NCI-H1048 (cell line): Measurements from ENCODE around the gene TIGD4.
"Not testable (repeated sequence)": the region's sequence is repeated elsewhere in the genome, so short reads cannot be mapped to it uniquely, and the experiment has no call there.

ENCODE experiments used
- DNase-seq: peaks from one replicate; lab custom pipeline; 2025; lab: John Stamatoyannopoulos, UW

The TIGD4 gene

DNA sequence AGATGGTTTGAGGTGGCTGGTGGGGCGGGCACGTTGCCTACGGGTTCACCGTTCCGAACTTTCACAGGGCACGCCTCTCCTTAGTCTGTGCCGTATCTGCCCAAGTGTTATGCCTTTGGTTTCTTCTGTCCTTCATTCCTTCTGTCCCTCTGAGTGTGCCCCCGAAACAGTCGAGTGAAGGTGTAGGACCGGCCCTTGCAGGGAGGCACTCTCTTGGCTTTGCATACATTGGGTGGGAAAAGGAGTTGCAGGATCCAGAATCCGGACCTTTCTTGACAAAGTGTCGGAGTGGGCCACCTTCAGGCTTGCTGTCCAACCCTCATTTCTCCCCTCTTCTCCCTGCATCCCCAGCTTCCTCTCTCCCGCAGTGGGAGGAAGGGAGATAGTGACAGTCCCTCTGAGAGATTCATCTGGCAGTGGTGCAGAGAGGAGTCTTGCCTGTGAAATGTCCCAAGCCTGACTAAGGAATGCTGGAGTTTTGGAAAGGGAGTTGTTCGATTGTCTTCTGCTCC lies 793 bp upstream of the TIGD4 start:
- DNase-seq: no peak

DNA sequence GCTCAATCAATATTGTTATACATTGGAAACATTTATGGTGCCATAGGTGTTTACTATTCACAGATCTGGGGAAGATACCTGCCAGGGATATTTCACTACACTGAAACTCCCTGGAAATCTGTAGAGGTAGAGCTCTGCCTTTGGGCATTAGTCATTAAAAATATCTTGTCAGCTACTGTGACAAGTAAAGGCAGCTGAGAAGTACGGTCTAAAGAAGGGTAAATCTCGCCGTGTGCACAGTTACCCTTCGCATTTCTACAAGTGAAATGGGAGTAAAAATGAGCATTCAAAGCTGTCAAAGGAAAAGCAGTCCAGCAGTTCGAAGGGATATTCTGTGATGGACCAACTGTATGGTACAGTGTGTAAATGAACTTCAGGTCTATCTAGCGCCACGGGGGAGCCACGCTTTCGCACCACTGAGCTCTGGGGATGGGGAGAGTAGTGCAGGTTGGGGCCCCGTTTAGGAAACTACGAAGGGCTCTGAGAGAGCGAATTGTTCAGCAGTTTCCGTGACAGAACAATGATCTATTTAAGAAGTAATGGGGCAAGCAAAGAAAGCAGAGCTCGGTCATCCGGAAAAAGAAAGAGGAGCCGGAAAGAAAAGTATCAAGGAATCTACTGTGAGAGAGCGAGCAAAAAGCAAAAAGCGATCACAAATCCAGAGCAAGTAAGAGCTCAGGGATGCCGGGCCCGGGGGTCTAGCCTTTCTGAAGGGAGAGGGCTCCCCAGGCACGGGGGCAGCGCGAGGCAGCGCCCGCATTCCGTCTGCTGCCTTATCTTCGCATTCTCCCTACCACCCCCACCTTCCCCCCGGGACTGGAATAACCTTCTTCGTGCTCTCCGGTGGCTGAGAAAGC lies 646 bp downstream of the TIGD4 start:
- DNase-seq: no peak

DNA sequence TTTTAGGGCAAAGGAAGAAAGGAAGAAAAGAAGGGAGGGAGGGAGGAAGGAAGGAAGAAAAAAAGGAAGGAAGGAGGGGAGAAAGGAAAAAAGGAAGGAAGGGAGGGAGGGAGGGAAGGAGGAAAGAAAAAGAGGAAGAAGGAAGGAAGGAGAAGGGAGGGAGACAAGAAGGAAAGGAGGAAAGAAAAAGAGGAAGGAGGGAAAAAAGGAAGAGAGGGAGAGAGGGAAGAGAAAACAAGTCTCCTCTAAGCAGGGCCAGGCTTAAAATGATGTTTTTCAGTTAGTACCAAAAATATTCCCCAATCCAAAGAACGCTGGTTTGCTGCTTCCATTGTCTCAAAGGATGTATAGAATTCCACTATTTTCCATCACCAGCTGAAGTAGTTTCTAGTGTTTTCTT lies 2.0 kb downstream of the TIGD4 start:
- no peak for DNase-seq

DNA sequence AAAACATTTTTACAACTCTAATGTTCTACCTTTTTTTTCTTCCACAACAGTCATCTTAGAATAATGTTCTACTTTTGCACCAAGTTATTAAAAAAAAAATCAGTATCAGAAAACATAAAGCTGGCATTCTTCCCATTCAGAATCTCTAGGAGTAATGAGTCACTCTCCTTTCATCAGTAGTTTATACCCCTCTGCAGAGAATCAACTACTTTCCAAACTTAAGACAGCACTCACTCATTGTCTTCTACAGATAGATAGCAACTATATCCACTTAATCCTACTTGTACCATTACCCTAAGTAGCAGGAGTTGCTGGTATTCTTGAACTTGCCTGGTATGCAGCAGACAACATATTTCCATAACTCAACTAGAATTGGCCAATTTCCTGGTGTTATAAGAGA lies 3.2 kb downstream of the TIGD4 start:
- no peak for DNase-seq

DNA sequence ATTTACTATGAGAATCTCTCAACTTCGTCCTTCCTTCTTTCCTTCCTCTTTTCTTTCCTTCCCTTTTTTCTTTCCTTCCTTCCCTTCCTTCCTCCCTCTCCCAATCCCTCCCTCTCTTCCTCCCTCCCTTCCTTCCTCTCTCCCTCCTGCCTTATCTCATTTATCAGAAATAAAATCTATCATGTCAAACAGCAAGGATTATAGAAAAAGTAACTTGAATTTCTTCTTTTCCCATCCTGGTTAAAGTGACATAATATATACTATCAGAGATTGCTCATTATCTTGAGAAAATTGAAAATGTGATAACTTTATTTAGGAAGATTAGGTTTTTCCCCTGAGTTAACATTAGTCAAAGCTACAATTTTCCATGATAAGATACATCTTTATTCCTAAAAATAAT lies 5.6 kb downstream of the TIGD4 start:
- no peak for DNase-seq

DNA sequence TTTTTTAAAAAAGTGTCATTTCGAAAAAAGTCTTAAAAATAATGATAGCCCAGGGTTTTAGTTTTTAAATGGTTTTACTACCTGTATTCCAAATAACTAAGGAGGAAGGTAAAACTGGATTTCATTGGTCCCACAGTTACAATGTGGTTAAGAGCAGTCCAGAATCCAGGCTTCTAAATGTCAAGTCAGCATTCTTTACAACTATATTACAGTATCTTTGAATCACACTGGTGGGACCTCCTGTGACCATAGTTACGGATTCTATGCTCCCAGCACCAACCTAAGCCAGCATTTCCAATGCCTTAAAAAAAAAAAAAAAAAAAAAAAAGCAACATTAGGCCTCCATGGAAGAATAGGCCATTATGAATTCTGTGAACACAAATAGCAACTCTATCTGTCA lies 6.2 kb downstream of the TIGD4 start:
- no peak for DNase-seq

DNA sequence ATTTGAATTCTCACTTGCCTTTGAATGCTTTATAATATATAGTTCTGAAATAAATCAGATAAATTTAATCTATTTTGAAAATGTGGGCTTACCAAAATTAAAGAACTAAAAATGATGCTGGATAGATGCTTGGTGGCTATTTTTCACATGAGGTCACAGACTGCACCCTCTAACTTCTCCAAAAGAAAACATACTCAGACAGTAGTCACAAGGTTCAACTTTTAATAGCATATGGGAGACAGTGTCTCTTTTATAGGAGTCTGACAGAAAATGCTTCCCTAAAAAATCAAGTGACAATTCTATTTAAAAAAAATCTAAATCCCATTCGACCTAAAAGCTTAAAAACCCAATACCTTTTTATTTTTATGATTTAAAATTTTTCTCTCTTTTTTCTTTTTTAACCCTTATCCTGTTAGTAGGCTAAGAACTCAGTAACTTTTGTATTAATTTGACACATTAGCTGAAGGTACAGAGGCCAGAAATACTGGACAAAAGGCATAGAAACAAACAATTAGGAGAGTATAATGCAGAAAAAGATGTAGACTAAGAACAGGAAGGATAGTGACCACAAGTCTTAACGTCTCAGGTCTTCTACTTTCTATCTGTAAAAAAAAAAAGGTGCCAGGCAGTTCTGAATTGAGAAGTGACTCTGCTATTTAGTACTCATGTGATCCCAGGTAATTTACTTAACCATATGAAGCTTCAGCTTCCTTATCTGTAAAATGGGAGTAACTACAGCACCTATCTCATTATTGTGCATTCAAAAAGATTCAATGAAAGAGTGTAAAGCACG lies 7.6 kb downstream of the TIGD4 start:
- DNase-seq: no peak

DNA sequence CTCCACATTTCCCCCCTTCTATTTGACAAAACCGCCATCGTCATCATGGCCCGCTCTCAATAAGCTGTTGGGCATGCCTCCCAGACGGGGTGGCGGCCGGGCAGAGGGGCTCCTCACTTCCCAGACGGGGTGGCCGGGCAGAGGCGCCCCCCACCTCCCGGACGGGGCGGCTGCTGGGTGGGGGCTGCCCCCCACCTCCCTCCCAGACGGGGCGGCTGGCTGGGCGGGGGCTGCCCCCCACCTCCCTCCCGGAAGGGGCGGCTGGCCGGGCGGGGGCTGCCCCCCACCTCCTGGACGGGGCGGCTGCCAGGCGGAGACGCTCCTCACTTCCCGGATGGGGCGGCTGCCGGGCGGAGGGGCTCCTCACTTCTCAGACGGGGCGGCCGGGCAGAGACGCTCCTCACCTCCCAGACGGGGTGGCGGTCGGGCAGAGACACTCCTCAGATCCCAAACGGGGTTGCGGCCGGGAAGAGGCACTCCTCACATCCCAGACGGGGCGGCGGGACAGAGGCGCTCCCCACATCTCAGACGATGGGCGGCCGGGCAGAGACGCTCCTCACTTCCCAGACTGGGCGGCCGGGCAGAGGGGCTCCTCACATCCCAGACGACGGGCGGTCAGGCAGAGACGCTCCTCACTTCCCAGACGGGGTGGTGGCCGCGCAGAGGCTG lies 14.3 kb downstream of the TIGD4 start:
- DNase-seq: not testable (repeated sequence)

DNA sequence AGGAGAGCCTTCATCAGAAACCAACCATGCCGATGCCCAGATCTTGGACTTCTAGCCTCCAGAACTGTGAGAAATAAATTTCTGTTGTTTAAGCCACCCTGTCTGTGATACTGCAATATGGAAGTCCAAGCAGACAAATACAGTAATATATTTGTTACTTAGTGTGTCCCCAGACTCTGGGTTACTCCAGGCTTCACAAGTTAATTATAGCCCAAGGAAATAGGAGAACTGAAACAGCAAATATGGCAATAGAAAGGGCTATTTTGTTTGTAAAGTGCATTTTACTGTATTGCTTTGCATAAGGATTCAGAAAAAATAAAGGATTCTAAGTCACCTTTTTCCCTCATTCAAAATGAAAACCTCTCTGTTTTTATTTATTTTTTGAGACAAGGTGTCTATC lies 15.7 kb downstream of the TIGD4 start:
- peak; percentile 2 for DNase-seq

DNA sequence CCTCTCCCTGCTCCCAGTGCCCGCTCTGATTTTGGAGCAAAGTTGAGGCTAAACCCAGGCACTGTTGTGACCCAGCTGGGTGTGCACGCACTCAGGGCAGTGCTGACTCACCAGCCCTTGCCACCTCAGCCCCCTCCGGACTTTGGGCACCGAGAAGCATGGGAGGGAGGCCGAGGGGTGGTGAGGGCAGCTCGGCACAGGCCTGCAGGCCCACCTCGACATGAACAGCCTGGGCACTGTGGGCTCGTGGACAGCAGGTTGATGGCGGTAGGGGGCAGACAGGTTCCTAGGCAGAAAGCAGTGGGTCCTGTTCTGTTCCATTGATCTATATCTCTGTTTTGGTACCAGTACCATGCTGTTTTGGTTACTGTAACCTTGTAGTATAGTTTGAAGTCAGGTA lies 30.9 kb downstream of the TIGD4 start:
- DNase-seq: no peak

DNA sequence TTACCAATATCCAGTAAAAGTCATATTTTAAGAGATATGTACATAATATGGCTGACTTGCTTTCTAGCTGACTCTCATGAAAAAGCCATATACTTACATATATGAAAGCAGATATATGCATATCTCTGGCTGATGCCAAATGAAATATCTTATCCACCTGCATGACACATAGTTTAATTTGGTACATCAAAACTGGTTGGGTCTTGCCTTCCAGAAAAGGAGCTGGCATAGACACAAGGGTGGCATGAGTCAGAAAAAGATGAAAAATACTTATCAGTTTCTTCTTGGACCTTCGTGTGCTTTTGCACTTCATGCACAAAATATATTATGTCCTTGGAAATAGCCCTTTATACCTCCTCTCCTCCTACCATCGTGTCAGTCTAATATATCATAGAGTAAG lies 32.1 kb downstream of the TIGD4 start:
- DNase-seq: no peak

DNA sequence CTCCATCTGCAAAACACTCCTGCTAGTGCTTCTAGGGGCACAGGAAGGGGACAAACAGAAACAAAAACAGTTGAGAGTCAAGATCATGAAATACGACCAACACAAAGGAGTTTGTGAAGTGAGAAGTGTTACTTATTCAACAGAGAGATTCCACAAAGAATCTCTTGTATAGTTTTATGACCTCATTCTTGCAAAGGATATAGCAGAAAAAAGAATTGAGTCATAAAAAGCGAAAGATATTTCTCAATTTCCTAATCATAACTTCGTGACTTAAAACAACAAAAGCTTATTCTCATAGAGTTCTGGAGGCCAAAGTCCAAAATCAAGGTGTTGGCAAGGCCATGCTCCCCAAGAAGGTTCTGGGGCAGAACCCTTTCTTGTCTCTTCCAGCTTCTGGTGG lies 40.7 kb downstream of the TIGD4 start:
- DNase-seq: no peak

DNA sequence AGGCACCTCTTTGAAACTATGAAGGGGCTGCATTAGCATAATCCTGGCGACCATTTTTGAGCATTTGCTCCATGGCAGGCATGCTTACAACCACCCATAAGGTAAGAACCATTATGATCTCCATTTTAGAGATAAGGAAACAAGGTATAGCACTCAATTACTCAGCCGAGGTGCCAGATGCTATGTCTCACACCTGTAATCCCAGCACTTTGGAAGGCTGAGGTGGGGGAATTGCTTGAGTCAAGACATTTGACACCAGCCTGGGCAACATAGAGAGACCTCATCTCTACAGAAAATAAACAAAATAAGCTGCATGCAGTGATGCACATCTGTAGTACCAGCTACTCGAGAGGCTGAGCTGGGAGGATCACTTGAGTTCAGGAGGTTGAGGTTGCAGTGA lies 43.6 kb downstream of the TIGD4 start:
- no peak for DNase-seq

DNA sequence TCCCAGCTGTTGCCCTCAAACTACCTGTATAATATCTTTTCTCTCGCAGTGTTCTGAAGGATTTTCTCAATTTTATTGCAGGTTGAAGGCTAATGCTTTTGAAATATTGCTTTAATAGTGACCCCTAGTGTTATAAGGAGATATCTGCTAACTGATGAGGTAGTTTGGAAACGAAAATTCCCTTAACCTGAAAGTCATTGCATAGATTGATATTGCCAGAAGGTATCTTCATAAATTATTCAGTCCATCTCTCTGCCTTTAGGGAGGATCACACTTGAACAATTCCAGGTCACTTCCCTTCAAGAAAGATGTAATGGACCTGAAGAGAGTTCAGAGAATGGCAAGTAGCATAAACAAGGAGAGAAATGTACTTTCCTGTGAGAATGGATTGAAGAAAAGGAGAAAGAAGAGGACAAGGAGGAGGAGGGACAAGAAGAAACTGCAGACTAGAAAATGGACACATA lies 44.1 kb downstream of the TIGD4 start:
- peak; percentile 6 for DNase-seq

DNA sequence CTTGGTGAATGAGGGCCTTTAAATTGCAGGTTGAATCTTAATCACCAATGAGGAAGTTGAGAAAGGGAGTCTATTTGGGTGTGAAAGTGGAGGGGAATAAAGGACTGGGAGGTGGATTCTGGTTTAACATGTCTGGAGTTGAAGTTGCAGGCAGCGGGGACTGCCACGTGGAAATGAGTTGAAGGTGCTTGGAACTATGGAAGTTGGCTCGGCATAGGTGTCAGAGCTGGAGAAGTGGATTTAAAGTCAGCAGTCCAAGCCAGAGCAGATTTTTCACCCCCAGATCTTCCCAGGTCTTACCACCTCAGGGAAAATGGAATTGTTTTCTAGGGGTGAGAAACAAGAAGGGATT lies 44.9 kb downstream of the TIGD4 start:
- DNase-seq: no peak

DNA sequence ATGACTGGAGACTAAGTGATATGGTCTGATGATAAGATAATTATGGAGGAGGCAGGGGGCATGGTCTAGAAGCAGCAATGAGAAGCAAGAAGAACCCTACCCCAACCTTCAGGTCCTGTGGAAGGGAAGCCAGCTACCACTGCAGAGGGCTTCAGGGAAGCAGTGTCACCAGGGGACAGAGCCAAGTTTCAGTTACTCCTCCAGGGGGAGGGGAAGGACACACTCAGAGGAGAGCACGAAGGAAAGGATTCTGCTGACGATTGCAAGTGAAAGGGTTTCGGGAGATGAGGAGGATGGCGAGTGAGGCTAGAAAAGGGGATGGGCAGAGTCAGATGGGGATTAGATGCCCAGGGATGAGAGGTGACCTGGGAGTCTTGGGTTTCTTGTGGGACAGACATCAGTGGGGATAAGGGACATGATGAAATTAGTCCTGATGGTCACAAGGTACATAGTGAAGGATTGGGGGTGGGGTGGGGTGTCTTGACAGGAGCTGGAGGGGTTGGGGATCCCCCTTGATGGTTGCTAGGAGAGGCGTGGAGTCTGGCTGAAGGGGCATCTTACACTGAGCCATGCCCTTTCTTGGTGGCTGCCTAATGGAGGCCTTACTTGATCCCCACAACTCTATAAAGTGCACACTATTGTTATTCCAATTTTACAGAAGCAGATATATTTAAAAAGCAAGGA lies 45.4 kb downstream of the TIGD4 start:
- no peak for DNase-seq

DNA sequence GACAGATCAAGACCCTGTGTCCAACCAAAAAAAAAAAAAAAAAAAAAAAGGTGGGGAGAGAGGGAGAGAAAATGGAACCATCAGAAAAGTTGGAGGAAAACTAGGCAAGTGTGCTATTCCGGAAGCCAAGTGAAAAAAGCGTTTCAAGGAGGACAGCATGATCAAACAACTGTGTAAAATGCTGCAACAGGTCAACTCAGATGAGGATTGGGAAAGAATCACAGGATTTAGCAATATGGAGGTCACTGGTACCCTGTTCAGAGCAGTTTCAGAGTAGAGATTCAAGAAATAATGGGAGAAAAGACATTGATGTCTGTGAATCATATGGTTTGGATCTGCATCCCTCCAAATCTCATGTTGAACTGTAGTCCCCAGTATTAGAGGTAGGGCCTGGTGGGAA lies 47.5 kb downstream of the TIGD4 start:
- DNase-seq: no peak

DNA sequence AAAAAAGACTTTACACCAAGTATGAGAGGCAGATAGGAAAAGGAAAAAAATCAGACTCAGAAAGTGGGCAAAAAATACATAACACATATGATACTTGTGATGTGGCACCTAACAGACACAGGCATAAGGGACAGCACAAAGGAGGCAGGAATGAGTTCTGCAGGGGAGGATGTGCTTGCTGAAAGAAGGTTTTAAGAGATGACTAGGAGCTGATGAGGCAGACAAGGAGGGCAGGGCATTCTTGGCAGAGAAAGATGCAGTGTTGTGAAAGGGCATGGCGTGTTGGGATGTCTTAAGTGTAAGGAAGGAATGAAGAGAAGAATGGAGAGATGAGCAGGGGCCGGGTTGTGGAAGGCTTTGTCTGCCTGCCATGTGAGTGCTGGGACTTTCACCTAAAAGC lies 50.1 kb downstream of the TIGD4 start:
- DNase-seq: no peak

DNA sequence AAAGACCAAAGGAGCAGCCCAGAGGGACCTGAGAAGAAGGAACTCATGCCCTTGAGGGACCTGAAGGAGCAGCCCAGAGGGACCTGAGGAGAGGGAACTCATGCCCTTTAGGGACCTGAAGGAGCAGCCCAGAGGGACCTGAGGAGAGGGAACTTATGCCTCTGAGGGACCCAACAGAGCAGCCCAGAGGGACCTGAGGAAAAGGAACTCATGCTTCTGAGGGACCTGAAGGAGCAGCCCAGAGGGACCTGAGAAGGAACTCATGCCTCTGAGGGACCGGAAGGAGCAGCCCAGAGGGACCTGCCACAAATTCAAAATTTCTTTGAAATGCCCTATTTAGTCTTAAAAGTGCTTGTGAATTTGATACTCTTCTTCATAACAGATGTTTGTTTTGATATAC lies 51.2 kb downstream of the TIGD4 start:
- no peak for DNase-seq

DNA sequence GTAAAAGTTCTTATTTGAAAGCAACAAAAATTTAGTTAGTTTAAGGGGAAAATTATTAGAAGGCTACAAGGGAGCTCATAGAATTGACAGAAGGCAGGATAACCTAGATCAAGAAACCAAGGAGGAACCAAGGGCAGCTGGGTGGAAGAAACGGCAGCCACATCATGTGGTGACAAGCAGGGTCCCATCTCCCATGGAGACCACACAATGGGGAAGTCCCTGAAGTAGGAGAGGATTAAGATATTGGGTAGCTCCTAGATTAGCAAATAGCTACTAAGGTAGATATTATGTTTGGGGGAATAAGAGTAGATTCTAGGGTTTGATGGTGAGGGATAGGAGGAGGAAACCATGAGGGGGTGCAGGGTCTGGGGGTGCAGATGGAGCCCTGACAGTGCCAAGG lies 51.7 kb downstream of the TIGD4 start:
- no peak for DNase-seq

DNA sequence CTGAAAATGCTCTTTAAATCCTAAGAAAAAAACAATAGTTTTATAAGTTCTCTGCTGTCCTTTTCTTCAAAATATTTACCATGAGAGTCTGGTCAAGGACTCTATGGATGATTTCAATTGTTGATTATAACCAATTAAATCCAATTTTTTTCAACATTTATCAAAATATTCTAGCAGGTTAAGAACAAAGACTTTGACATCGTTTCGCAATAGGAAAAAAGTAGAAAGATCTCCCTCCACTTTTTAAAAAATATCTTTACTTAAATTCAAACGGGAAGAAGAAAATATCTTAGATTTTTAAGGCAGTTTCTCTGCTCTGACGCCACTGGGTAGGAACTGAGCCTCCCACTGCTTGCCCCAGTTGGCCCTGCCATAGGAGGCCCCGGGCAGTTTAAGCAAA lies 55.0 kb downstream of the TIGD4 start:
- no peak for DNase-seq

DNA sequence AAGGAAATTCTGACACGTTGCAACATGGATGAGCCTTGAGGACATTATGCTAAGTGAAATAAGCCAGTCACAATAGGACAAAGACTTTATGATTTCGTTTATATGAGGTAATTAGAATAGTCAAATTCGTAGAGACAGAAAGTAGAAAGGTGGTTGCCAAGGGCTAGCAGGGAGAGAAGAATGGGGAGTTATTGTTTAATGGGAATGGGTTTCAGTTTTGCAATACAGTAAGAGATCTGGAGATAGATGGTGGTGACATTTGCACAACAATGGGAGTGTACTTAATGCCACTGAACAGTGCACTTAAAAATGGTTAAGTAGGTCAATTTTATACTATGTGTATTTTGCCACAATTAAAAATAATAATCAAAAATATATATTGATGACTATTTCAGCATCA lies 56.3 kb downstream of the TIGD4 start:
- DNase-seq: no peak
